GM23248 (cell line): Measurements from ENCODE around the gene ANO2.

Source experiments
- EZH2 ChIP-seq: fragments of 200-600 bp; sonication (generic); IDR thresholded peaks from 2 replicates; pipeline ENCODE4 v1.6.1; 2018; ENCODE audit warnings: antibody characterized with exemption, mild to moderate bottlenecking; ENCODE audit not compliant: insufficient read depth, poor library complexity, severe bottlenecking
- EZH2phosphoT487 ChIP-seq: fragments of 200-600 bp; sonication (generic); IDR thresholded peaks from 2 replicates; pipeline ENCODE4 v1.6.1; 2018; ENCODE audit warnings: antibody characterized with exemption, moderate library complexity, mild to moderate bottlenecking, low read depth; ENCODE audit not compliant: insufficient read depth

DNA sequence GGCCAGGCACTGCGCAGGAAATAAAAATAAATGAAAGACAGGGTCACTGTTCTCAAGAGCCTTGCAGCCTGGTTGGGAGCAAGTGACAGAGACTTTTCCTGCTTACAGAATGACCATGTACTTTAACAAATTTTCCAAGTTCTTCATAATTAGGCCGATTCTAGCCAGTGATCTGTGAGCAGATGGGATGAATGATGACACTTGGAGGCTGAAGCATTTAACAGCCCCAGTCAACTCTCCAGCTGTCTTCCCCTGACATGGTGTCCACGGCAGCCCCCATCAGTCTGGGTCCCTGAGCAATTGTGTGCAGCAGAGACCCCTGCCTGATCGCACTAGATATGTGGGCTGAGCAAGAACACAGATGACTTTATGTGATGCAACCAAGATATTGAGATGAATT is 314.3 kb downstream of the ANO2 start:
- TF ChIP-seq EZH2 (no peak), EZH2phosphoT487 (no peak)
